Hepatocyte (in vitro differentiated cells): ENCODE measurements around the gene DHCR24. TPM values are rescaled to one million over a fixed set of nuclear protein-coding genes. Genes with fewer than 3 reads are reported as not detected.

ENCODE experiments used
- DNase-seq: peaks from one replicate; pipeline ENCODE4 v3.0.0-alpha.2; 2016; ENCODE audit warnings: low spot score
- H2AFZ ChIP-seq: fragments of 200-600 bp; sonication (generic); 2 replicates; pipeline ENCODE4 v1.6.0; 2016; ENCODE audit warnings: antibody characterized with exemption, mild to moderate bottlenecking
- H3K27ac ChIP-seq: fragments of 200-600 bp; sonication (generic); 2 replicates; pipeline ENCODE4 v1.5.1; 2016; ENCODE audit warnings: mild to moderate bottlenecking
- H3K27me3 ChIP-seq: fragments of 200-600 bp; sonication (generic); 2 replicates; pipeline ENCODE4 v1.6.1; 2016
- H3K36me3 ChIP-seq: fragments of 200-600 bp; sonication (generic); replicated peaks from 2 replicates; pipeline ENCODE4 v1.5.1; 2016; ENCODE audit warnings: low read depth; ENCODE audit not compliant: insufficient read depth
- H3K4me1 ChIP-seq: fragments of 200-600 bp; sonication (generic); 2 replicates; pipeline ENCODE4 v1.5.1; 2016; ENCODE audit warnings: mild to moderate bottlenecking, moderate library complexity; ENCODE audit not compliant: insufficient read depth
- H3K4me2 ChIP-seq: fragments of 200-600 bp; sonication (generic); 2 replicates; pipeline ENCODE4 v1.6.0; 2016
- H3K4me3 ChIP-seq: fragments of 200-600 bp; sonication (generic); 2 replicates; pipeline ENCODE4 v1.5.1; 2016; ENCODE audit warnings: mild to moderate bottlenecking
- H3K79me2 ChIP-seq: fragments of 200-600 bp; sonication (generic); 2 replicates; pipeline ENCODE4 v1.6.0; 2017; ENCODE audit warnings: mild to moderate bottlenecking
- H3K9me2 ChIP-seq: fragments of 200-600 bp; sonication (generic); replicated peaks from 2 replicates; pipeline ENCODE4 v1.6.0; 2017; ENCODE audit warnings: mild to moderate bottlenecking; ENCODE audit not compliant: insufficient read depth
- H3K9me3 ChIP-seq: fragments of 200-600 bp; sonication (generic); 2 replicates; pipeline ENCODE4 v1.5.1; 2016; ENCODE audit warnings: low read depth, mild to moderate bottlenecking
- H4K20me1 ChIP-seq: fragments of 200-600 bp; sonication (generic); 2 replicates; pipeline ENCODE4 v1.6.0; 2016; ENCODE audit warnings: mild to moderate bottlenecking; ENCODE audit not compliant: insufficient read depth, poor library complexity, severe bottlenecking
- EZH2 ChIP-seq: fragments of 200-600 bp; sonication (generic); IDR thresholded peaks from 2 replicates; pipeline ENCODE4 v1.6.1; 2016; ENCODE audit warnings: antibody characterized with exemption, mild to moderate bottlenecking, borderline replicate concordance
- EZH2phosphoT487 ChIP-seq: fragments of 200-600 bp; sonication (generic); IDR thresholded peaks from one replicate; pipeline ENCODE4 v1.6.1; 2018; ENCODE audit warnings: antibody characterized with exemption, mild to moderate bottlenecking, low read depth, moderate library complexity; ENCODE audit not compliant: unreplicated experiment, severe bottlenecking
- WGBS: methylation state at CpG from one replicate; pipeline ENCODE4 v1.1.6; 2016; ENCODE audit warnings: low lambda C conversion rate; ENCODE audit errors: missing lambda C conversion rate; 5-methylcytosine and 5-hydroxymethylcytosine counted together
- polyA plus RNA-seq: library from polyadenylated mRNA; unstranded; fragments of >200 nt; fragmentation: Nextera tagmentation; extraction: Ambion mirVana; gene quantifications from 2 replicates; pipeline ENCODE4 v1.2.1, GENCODE V29; 2016
- total RNA-seq: library from RNA; depleted of rRNA; stranded (reverse); fragments of >200 nt; gene quantifications from 2 replicates; pipeline ENCODE4 v1.2.3, GENCODE V29; 2014
- TF ChIP-seq, protein P1 (sequence below): fragments of 200-600 bp; sonication (generic); IDR thresholded peaks from 2 replicates; pipeline ENCODE4 v1.5.1; 2016; ENCODE audit warnings: antibody characterized with exemption, mild to moderate bottlenecking; ENCODE audit not compliant: poor library complexity

DHCR24 gene
- total and polyA plus RNA-seq, 2 experiments from 2014 or later = 282 to 318 TPM

DNA sequence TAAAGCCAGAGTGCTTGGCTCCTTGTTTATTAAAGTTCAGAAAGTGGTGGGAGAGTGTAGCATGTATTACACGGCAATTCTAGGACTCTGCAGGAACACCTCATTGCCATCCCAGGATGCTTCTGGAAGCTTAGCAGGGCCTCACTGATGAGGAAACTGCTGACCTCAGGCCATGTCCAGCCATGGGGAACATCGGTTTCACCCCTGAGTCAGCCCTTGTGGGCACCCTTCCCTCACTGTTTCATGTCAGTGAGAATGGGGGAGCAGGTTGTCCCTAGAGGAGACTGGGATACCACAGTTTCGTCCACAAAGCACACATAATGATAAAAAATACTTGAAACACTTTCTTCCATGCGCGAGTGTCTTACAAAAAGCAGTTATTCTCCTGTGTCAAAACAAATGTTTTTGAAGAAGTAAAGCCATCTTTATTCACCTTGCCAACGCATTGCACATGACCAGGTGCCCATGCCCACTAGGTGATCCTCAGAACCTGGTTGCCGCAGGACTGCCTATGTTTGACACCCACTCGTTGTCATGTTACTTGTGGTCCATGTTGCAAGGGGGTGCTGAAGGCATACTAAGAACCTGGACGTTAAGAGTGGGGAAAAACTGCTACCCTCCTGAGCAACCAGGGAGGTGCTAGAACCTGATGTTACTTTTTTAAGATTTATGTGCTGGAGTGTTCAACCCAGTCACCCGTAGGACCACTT lies 44.6 kb downstream of the DHCR24 start:
- H3K4me1 ChIP-seq = no peaks in the 10 kb centered on the region
- no peaks in the 10 kb centered on the region for H3K9me3 ChIP-seq
- no peaks in the 10 kb centered on the region for H3K79me2 ChIP-seq
- H2AFZ ChIP-seq = no peak overlapping the region
- no peaks in the 10 kb centered on the region for H3K9me2 ChIP-seq
- no peaks in the 10 kb centered on the region for H3K36me3 ChIP-seq
- H4K20me1 ChIP-seq = no peaks in the 10 kb centered on the region
- no peak for TF ChIP-seq EZH2
- no peak for TF ChIP-seq EZH2phosphoT487
- TF ChIP-seq, protein P1, sequence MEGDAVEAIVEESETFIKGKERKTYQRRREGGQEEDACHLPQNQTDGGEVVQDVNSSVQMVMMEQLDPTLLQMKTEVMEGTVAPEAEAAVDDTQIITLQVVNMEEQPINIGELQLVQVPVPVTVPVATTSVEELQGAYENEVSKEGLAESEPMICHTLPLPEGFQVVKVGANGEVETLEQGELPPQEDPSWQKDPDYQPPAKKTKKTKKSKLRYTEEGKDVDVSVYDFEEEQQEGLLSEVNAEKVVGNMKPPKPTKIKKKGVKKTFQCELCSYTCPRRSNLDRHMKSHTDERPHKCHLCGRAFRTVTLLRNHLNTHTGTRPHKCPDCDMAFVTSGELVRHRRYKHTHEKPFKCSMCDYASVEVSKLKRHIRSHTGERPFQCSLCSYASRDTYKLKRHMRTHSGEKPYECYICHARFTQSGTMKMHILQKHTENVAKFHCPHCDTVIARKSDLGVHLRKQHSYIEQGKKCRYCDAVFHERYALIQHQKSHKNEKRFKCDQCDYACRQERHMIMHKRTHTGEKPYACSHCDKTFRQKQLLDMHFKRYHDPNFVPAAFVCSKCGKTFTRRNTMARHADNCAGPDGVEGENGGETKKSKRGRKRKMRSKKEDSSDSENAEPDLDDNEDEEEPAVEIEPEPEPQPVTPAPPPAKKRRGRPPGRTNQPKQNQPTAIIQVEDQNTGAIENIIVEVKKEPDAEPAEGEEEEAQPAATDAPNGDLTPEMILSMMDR = no peak
- 92% methylated on average over 10 of the region's 10 CpGs for WGBS
- no peak overlapping the region for H3K27ac ChIP-seq
- H3K27me3 ChIP-seq = no peaks in the 10 kb centered on the region
- no peak for DNase-seq
- no peak overlapping the region for H3K4me2 ChIP-seq
- no peak overlapping the region for H3K4me3 ChIP-seq

DNA sequence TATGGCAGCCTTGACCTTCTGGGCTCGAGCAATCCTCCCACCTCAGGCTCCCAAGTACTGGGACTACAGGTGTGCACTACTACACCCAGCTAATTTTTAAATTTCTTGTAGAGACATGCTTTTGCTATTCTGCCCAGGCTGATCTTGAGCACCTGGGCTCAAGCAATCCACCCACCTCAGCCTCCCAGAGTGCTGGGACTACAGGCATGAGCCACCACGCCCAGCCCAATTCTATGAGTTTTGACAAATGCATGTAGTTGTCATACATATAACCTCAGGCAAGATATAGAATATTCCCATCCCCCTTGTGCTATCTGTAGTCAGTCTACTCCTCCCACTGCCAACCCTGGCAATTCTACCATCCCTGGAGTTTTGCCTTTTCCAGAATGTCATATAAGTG lies 47.2 kb downstream of the DHCR24 start:
- no peak overlapping the region for H3K4me2 ChIP-seq
- WGBS = 90% methylated on average over 2 of the region's 2 CpGs
- no peak overlapping the region for H3K27ac ChIP-seq
- H4K20me1 ChIP-seq = no peaks in the 10 kb centered on the region
- TF ChIP-seq, protein P1 = no peak
- TF ChIP-seq EZH2phosphoT487 = no peak
- TF ChIP-seq EZH2 = no peak
- no peak overlapping the region for H2AFZ ChIP-seq
- no peak overlapping the region for H3K4me3 ChIP-seq
- H3K27me3 ChIP-seq = no peaks in the 10 kb centered on the region
- DNase-seq = no peak
- no peaks in the 10 kb centered on the region for H3K9me3 ChIP-seq
- no peaks in the 10 kb centered on the region for H3K36me3 ChIP-seq
- no peaks in the 10 kb centered on the region for H3K79me2 ChIP-seq
- H3K9me2 ChIP-seq = no peaks in the 10 kb centered on the region
- no peaks in the 10 kb centered on the region for H3K4me1 ChIP-seq

DNA sequence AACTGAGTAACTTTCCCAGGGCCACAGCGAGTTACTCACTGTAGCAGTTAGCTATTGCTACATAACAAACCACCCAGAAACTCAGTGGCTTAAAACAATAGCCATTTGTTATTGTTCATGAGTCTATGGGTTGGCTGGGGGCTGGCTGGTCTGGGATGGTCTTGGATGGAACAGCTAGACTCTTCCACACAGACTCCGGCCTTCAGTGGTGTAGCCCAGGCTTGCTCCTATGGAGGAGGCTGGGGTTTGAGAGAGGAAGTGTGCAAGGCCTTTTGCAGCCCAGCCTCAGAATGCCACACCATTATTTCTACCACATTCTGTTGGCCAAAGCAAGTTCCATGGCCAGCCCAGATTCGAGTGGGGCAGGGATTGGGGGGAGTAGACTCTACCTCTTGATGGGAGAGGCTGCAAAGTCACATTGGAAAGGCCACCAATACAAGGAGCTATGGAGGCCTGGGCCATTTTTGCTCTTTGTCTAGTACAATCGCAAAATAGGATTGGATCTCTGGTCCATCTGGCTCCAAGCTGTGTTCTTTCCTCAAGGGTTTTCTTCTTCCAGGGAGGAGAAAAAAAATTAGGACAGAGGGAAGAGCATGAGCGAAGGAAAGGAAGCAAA lies 48.3 kb downstream of the DHCR24 start:
- no peaks in the 10 kb centered on the region for H3K36me3 ChIP-seq
- no peak overlapping the region for H2AFZ ChIP-seq
- no peaks in the 10 kb centered on the region for H3K9me2 ChIP-seq
- no peaks in the 10 kb centered on the region for H3K27me3 ChIP-seq
- no peaks in the 10 kb centered on the region for H4K20me1 ChIP-seq
- no peaks in the 10 kb centered on the region for H3K4me1 ChIP-seq
- TF ChIP-seq EZH2 (no peak), EZH2phosphoT487 (no peak)
- TF ChIP-seq, protein P1 = no peak
- H3K4me2 ChIP-seq = no peak overlapping the region
- no peaks in the 10 kb centered on the region for H3K9me3 ChIP-seq
- DNase-seq = no peak
- H3K79me2 ChIP-seq = no peaks in the 10 kb centered on the region
- no peak overlapping the region for H3K27ac ChIP-seq
- no peak overlapping the region for H3K4me3 ChIP-seq
- 80% methylated on average over 5 of the region's 5 CpGs for WGBS
